HepG2 (cell line): Measurements from ENCODE around the gene SAMD5. TPM values are rescaled to one million over a fixed set of nuclear protein-coding genes. Genes with fewer than 3 reads are reported as not detected.

Source experiments
- ATAC-seq: fragments of 200-7000 bp; cut with Tn5 transposase; 3 replicates; pipeline ENCODE4 v1.9.1; 2020; ENCODE audit warnings: mild to moderate bottlenecking, moderate library complexity
- BruUV-seq: library from RNA; stranded (reverse); fragments of 400-500 nt; replicated peaks from 2 replicates; lab custom pipeline; 2021; lab: Mats Ljungman, UMichigan
- CTCF ChIA-PET: fragments of 300-600 bp; formaldehyde crosslinking; extraction: SDS; loops from one replicate; lab custom pipeline; 2021; ENCODE audit warnings: low total read pairs, inconsistent platforms, low intra/inter-chr PET ratio; lab: Yijun Ruan, JAX
- POLR2A ChIA-PET: fragments of 350-600 bp; sonication (Branson Sonifier 250); formaldehyde crosslinking; loops from one replicate; lab custom pipeline; 2020; ENCODE audit warnings: antibody characterized with exemption, inconsistent platforms; lab: Yijun Ruan, JAX
- DNase-seq: peaks from one replicate; pipeline ENCODE4 v3.0.0-alpha.2; 2015; ENCODE audit warnings: low spot score
- FAIRE-seq: peaks from 3 replicates; lab custom pipeline; 2011; peaks lifted over from hg19 to GRCh38; lab: Jason Lieb, UNC
- H2AFZ ChIP-seq: one replicate; pipeline ENCODE4 v1.6.1; 2011; ENCODE audit warnings: low read length, inconsistent platforms
- H3K27ac ChIP-seq: fragments of 300-600 bp; 3 replicates; pipeline ENCODE4 v1.8.0; 2011; ENCODE audit warnings: mixed run types, mild to moderate bottlenecking, mixed read lengths, low read length, inconsistent platforms; ENCODE audit not compliant: insufficient read depth; ENCODE audit errors: extremely low read length
- H3K27me3 ChIP-seq, 2 experiments: fragments of 200-600 bp in 1 of 2; 2 replicates in 1 of 2; 3 replicates in 1 of 2; pipeline versions ENCODE4 v1.6.0 to v1.8.0; 2011; ENCODE audit warnings: low read length in 2 of 2, mild to moderate bottlenecking in 2 of 2, moderate library complexity in 2 of 2, inconsistent platforms in 1 of 2; ENCODE audit not compliant: insufficient read depth in 2 of 2, control insufficient read depth in 1 of 2
- H3K36me3 ChIP-seq, 2 experiments: fragments of 200-600 bp in 1 of 2; replicated peaks in 1 of 2; 2 replicates in 1 of 2; 3 replicates in 1 of 2; pipeline versions ENCODE4 v1.5.1 to v1.8.0; 2011; ENCODE audit warnings: low read length in 2 of 2, inconsistent platforms in 1 of 2; ENCODE audit not compliant: insufficient read depth in 2 of 2, control insufficient read depth in 1 of 2
- H3K4me1 ChIP-seq: 2 replicates; pipeline ENCODE4 v1.5.1; 2012; ENCODE audit warnings: low read length, inconsistent platforms; ENCODE audit not compliant: insufficient read depth
- H3K4me2 ChIP-seq: 2 replicates; pipeline ENCODE4 v1.6.0; 2011; ENCODE audit warnings: low read depth, low read length, inconsistent platforms
- H3K4me3 ChIP-seq, 3 experiments: fragments of 200-600 bp in 1 of 3; sonication (generic), shearing (Covaris generic) in 1 of 3; replicated peaks in 1 of 3; 2 replicates each; pipeline ENCODE4 v1.5.1; 2011 to 2016; ENCODE audit warnings: low read length in 3 of 3, inconsistent platforms in 2 of 3, low read depth in 2 of 3, mild to moderate bottlenecking in 2 of 3, control low read depth in 1 of 3, mixed read lengths in 1 of 3; ENCODE audit not compliant: insufficient read depth in 1 of 3
- H3K79me2 ChIP-seq: one replicate; pipeline ENCODE4 v1.6.1; 2011; ENCODE audit warnings: low read length, inconsistent platforms; ENCODE audit not compliant: insufficient read depth
- H3K9ac ChIP-seq: 2 replicates; pipeline ENCODE4 v1.6.0; 2011; ENCODE audit warnings: mild to moderate bottlenecking, low read depth, low read length, inconsistent platforms; ENCODE audit not compliant: insufficient read depth
- H3K9me3 ChIP-seq: 2 replicates; pipeline ENCODE4 v1.5.1; 2012; ENCODE audit warnings: mild to moderate bottlenecking, low read length
- H4K20me1 ChIP-seq: 2 replicates; pipeline ENCODE4 v1.6.0; 2011; ENCODE audit warnings: inconsistent platforms, mild to moderate bottlenecking, low read length, moderate library complexity; ENCODE audit not compliant: insufficient read depth
- CREBL2 ChIP-seq: sonication (generic); formaldehyde crosslinking; IDR thresholded peaks from 2 replicates; pipeline ENCODE4 v1.8.1; 2023; ENCODE audit warnings: missing genetic modification reagents, mild to moderate bottlenecking, borderline replicate concordance
- HOXA7 ChIP-seq: sonication (generic); formaldehyde crosslinking; IDR thresholded peaks from 2 replicates; pipeline ENCODE4 v1.8.1; 2022; ENCODE audit warnings: mild to moderate bottlenecking, missing genetic modification reagents, moderate library complexity
- MXD1 ChIP-seq: sonication (generic); formaldehyde crosslinking; IDR thresholded peaks from 2 replicates; pipeline ENCODE4 v1.4.0; 2020; ENCODE audit warnings: mild to moderate bottlenecking, missing genetic modification reagents
- SIN3B ChIP-seq: fragments of 150-350 bp; IDR thresholded peaks from 2 replicates; pipeline ENCODE4 v1.6.1; 2014; ENCODE audit warnings: low read length
- ZBTB2 ChIP-seq: sonication (generic); formaldehyde crosslinking; IDR thresholded peaks from 2 replicates; pipeline ENCODE4 v1.8.0; 2022; ENCODE audit warnings: low read depth, missing genetic modification reagents
- ZNF510 ChIP-seq: sonication (generic); formaldehyde crosslinking; IDR thresholded peaks from 2 replicates; pipeline ENCODE4 v1.4.0; 2020; ENCODE audit warnings: low read depth, mild to moderate bottlenecking, missing genetic modification reagents
- ZNF768 ChIP-seq: sonication (generic); formaldehyde crosslinking; IDR thresholded peaks from 2 replicates; pipeline ENCODE4 v1.4.0; 2020; ENCODE audit warnings: missing genetic modification reagents
- ZSCAN25 ChIP-seq: sonication (generic); formaldehyde crosslinking; IDR thresholded peaks from 2 replicates; pipeline ENCODE4 v1.8.0; 2022; ENCODE audit warnings: mild to moderate bottlenecking, missing genetic modification reagents
- WGBS: methylation state at CpG from one replicate; pipeline ENCODE4 v1.1.6; 2017; ENCODE audit warnings: low lambda C conversion rate; 5-methylcytosine and 5-hydroxymethylcytosine counted together
- in situ Hi-C: cut with HindIII; loops from 2 replicates; pipeline ENCODE4 v1.10.0; 2017; ENCODE audit warnings: low pct_unique_long_range_greater_than_20kb; ENCODE audit not compliant: extremely low pct_ligation_motif_present
- intact Hi-C: fragments of 100-400 bp; cut with micrococcal nuclease; formaldehyde crosslinking; loops from one replicate; pipeline ENCODE4 v1.10.0; 2022; ENCODE audit not compliant: unreplicated experiment
- polyA plus RNA-seq, 8 experiments: library from polyadenylated mRNA; depleted of rRNA in 3 of 8; stranded (reverse) in 7 of 8; unstranded in 1 of 8; fragments of >200 nt; fragmentation: Illumina TruSeq in 4 of 8; extraction: Trizol in 4 of 8; gene quantifications; 2 replicates each; pipeline versions ENCODE4 v1.2.1 to v1.2.3, GENCODE V29; 2011 to 2016; ENCODE audit warnings: low read depth in 4 of 8, missing spikeins in 1 of 8, mixed read lengths in 1 of 8; ENCODE audit not compliant: insufficient read depth in 1 of 8
- total RNA-seq, 5 experiments: library from RNA; depleted of rRNA; stranded (reverse); fragments of >200 nt; fragmentation: Illumina TruSeq; extraction: Trizol; gene quantifications; 2 replicates each; pipeline ENCODE4 v1.2.3, GENCODE V29; 2016; ENCODE audit warnings: low read depth in 1 of 5
- TF ChIP-seq, protein P1 (sequence below): sonication (generic); formaldehyde crosslinking; IDR thresholded peaks from 2 replicates; pipeline ENCODE4 v1.5.0; 2020; ENCODE audit warnings: mild to moderate bottlenecking, missing genetic modification reagents
- TF ChIP-seq, protein P2 (sequence below): sonication (generic); formaldehyde crosslinking; IDR thresholded peaks from one replicate; pipeline ENCODE4 v1.5.1; 2020; ENCODE audit warnings: mild to moderate bottlenecking, missing genetic modification reagents; ENCODE audit errors: not compliant biosample characterization

Gene SAMD5
- total and polyA plus RNA-seq, 2 of the 13 experiments (the other 11 are each of a cell fraction or from before 2014, with no cell fraction given): 0.02 to 0.07 TPM

GRCh38 chr6:147525519-147526209 is 17.2 kb downstream of the SAMD5 start:
- WGBS: 17% methylated on average over 5 of the region's 5 CpGs
- no TSS peak for BruUV-seq
- Histone ChIP-seq H3K9me3 (no peaks in the 10 kb centered on the region), H3K27me3 (no peaks in the 10 kb centered on the region), H3K4me3 (no peak overlapping the region), H2AFZ (no peak overlapping the region), H3K27ac (no peak overlapping the region), H3K79me2 (no peaks in the 10 kb centered on the region), H3K4me2 (no peak overlapping the region), H3K36me3 (no peaks in the 10 kb centered on the region), H3K9ac (no peak overlapping the region), H3K4me1 (no peaks in the 10 kb centered on the region; the same call in 1 of the 2 replicates), H4K20me1 (no peaks in the 10 kb centered on the region)
- ATAC-seq (no peak), FAIRE-seq (no peak), DNase-seq (no peak)
- CTCF ChIA-PET: no interaction called here
- intact Hi-C loops: no loop called here
- in situ Hi-C loops: no loop called here
- POLR2A ChIA-PET: no interaction called here
- TF ChIP-seq SIN3B (no peak), CREBL2 (CRISPR knock-in tag) (no peak), ZSCAN25 (CRISPR knock-in tag) (no peak), ZNF768 (CRISPR knock-in tag) (no peak), ZNF510 (CRISPR knock-in tag) (no peak), HOXA7 (CRISPR knock-in tag) (no peak), MXD1 (CRISPR knock-in tag) (no peak), ZBTB2 (CRISPR knock-in tag) (no peak)
- TF ChIP-seq, protein P1, sequence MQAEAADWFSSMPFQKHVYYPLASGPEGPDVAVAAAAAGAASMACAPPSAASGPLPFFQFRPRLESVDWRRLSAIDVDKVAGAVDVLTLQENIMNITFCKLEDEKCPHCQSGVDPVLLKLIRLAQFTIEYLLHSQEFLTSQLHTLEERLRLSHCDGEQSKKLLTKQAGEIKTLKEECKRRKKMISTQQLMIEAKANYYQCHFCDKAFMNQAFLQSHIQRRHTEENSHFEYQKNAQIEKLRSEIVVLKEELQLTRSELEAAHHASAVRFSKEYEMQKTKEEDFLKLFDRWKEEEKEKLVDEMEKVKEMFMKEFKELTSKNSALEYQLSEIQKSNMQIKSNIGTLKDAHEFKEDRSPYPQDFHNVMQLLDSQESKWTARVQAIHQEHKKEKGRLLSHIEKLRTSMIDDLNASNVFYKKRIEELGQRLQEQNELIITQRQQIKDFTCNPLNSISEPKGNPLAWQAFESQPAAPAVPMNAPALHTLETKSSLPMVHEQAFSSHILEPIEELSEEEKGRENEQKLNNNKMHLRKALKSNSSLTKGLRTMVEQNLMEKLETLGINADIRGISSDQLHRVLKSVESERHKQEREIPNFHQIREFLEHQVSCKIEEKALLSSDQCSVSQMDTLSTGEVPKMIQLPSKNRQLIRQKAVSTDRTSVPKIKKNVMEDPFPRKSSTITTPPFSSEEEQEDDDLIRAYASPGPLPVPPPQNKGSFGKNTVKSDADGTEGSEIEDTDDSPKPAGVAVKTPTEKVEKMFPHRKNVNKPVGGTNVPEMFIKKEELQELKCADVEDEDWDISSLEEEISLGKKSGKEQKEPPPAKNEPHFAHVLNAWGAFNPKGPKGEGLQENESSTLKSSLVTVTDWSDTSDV (CRISPR knock-in tag): no peak
- TF ChIP-seq, protein P2, sequence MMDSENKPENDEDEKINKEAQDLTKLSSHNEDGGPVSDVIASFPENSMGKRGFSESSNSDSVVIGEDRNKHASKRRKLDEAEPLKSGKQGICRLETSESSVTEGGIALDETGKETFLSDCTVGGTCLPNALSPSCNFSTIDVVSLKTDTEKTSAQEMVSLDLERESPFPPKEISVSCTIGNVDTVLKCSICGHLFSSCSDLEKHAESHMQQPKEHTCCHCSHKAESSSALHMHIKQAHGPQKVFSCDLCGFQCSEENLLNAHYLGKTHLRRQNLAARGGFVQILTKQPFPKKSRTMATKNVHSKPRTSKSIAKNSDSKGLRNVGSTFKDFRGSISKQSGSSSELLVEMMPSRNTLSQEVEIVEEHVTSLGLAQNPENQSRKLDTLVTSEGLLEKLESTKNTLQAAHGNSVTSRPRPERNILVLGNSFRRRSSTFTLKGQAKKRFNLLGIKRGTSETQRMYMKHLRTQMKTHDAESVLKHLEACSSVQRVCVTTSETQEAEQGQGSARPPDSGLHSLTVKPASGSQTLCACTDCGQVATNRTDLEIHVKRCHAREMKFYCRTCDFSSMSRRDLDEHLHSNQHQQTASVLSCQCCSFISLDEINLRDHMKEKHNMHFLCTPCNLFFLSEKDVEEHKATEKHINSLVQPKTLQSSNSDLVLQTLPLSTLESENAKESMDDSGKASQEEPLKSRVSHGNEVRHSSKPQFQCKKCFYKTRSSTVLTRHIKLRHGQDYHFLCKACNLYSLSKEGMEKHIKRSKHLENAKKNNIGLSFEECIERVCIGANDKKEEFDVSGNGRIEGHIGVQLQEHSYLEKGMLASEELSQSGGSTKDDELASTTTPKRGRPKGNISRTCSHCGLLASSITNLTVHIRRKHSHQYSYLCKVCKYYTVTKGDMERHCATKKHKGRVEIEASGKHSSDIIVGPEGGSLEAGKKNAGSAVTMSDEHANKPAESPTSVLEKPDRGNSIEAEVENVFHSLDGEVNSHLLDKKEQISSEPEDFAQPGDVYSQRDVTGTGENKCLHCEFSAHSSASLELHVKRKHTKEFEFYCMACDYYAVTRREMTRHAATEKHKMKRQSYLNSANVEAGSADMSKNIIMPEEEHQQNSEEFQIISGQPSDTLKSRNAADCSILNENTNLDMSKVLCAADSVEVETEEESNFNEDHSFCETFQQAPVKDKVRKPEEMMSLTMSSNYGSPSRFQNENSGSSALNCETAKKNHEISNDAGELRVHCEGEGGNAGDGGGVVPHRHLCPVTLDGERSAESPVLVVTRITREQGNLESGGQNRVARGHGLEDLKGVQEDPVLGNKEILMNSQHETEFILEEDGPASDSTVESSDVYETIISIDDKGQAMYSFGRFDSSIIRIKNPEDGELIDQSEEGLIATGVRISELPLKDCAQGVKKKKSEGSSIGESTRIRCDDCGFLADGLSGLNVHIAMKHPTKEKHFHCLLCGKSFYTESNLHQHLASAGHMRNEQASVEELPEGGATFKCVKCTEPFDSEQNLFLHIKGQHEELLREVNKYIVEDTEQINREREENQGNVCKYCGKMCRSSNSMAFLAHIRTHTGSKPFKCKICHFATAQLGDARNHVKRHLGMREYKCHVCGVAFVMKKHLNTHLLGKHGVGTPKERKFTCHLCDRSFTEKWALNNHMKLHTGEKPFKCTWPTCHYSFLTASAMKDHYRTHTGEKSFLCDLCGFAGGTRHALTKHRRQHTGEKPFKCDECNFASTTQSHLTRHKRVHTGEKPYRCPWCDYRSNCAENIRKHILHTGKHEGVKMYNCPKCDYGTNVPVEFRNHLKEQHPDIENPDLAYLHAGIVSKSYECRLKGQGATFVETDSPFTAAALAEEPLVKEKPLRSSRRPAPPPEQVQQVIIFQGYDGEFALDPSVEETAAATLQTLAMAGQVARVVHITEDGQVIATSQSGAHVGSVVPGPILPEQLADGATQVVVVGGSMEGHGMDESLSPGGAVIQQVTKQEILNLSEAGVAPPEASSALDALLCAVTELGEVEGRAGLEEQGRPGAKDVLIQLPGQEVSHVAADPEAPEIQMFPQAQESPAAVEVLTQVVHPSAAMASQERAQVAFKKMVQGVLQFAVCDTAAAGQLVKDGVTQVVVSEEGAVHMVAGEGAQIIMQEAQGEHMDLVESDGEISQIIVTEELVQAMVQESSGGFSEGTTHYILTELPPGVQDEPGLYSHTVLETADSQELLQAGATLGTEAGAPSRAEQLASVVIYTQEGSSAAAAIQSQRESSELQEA (CRISPR knock-in tag): no peak
